HepG2 (cell line): ENCODE data around the gene ECSCR.

Experiments used
- KDM1A ChIP-seq: IDR thresholded peaks from 2 replicates; pipeline ENCODE4 v1.6.1; 2016; ENCODE audit warnings: missing compliant biosample characterization
- POLR2A ChIP-seq, 2 experiments: IDR thresholded peaks; 2 replicates each; pipeline ENCODE4 v1.6.1; 2011; ENCODE audit warnings: low read depth in 2 of 2, low read length in 2 of 2, mild to moderate bottlenecking in 1 of 2, moderate library complexity in 1 of 2; ENCODE audit not compliant: insufficient read depth in 1 of 2
- RARG ChIP-seq: sonication (generic); formaldehyde crosslinking; IDR thresholded peaks from 2 replicates; pipeline ENCODE4 v1.4.0; 2020; ENCODE audit warnings: low read depth, mild to moderate bottlenecking, missing genetic modification reagents
- ZBTB1 ChIP-seq: sonication (generic); formaldehyde crosslinking; IDR thresholded peaks from 2 replicates; pipeline ENCODE4 v1.4.0; 2020; ENCODE audit warnings: missing genetic modification reagents, borderline replicate concordance
- TF ChIP-seq, protein P1 (sequence below): sonication (generic); formaldehyde crosslinking; IDR thresholded peaks from 2 replicates; pipeline ENCODE4 v1.9.0; 2021; ENCODE audit warnings: missing genetic modification reagents, borderline replicate concordance
- TF ChIP-seq, protein P2 (sequence below): sonication (generic); formaldehyde crosslinking; IDR thresholded peaks from 2 replicates; pipeline ENCODE4 v1.5.0; 2020; ENCODE audit warnings: missing genetic modification reagents
- TF ChIP-seq, protein P3 (sequence below): sonication (generic); formaldehyde crosslinking; IDR thresholded peaks from 2 replicates; pipeline ENCODE4 v1.5.0; 2020; ENCODE audit warnings: mild to moderate bottlenecking, missing genetic modification reagents, moderate library complexity

DNA sequence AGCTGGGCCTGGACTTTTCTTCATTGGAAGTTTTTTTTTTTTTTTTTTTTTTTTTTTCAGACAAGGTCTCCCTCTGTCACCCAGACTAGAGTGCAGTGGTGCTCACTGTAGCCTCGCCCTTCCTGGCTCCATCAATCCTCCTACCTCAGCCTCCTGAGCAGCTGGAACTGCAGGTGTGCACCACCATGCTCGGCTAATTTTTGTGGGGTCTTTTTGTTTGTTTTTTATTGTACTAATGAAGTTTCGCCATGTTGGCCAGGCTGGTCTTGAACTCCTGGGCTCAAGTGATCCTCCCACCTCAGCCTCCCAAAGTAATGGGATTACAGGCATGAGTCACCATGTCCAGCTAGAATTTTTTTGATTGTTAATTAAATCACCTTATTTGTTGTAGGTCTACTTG, 26.9 kb downstream of the ECSCR start:
- TF ChIP-seq POLR2A (IDR thresholded peaks at IDR 0.05; ENCODE audit: insufficient read depth in 1 of 2, low read depth in 2 of 2, low read length in 2 of 2), result no peak
- TF ChIP-seq ZBTB1, result no peak
- TF ChIP-seq KDM1A, result no peak
- TF ChIP-seq, protein P1, sequence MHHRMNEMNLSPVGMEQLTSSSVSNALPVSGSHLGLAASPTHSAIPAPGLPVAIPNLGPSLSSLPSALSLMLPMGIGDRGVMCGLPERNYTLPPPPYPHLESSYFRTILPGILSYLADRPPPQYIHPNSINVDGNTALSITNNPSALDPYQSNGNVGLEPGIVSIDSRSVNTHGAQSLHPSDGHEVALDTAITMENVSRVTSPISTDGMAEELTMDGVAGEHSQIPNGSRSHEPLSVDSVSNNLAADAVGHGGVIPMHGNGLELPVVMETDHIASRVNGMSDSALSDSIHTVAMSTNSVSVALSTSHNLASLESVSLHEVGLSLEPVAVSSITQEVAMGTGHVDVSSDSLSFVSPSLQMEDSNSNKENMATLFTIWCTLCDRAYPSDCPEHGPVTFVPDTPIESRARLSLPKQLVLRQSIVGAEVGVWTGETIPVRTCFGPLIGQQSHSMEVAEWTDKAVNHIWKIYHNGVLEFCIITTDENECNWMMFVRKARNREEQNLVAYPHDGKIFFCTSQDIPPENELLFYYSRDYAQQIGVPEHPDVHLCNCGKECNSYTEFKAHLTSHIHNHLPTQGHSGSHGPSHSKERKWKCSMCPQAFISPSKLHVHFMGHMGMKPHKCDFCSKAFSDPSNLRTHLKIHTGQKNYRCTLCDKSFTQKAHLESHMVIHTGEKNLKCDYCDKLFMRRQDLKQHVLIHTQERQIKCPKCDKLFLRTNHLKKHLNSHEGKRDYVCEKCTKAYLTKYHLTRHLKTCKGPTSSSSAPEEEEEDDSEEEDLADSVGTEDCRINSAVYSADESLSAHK, result no peak
- TF ChIP-seq, protein P2, sequence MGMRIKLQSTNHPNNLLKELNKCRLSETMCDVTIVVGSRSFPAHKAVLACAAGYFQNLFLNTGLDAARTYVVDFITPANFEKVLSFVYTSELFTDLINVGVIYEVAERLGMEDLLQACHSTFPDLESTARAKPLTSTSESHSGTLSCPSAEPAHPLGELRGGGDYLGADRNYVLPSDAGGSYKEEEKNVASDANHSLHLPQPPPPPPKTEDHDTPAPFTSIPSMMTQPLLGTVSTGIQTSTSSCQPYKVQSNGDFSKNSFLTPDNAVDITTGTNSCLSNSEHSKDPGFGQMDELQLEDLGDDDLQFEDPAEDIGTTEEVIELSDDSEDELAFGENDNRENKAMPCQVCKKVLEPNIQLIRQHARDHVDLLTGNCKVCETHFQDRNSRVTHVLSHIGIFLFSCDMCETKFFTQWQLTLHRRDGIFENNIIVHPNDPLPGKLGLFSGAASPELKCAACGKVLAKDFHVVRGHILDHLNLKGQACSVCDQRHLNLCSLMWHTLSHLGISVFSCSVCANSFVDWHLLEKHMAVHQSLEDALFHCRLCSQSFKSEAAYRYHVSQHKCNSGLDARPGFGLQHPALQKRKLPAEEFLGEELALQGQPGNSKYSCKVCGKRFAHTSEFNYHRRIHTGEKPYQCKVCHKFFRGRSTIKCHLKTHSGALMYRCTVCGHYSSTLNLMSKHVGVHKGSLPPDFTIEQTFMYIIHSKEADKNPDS (CRISPR knock-in tag), result no peak
- no peak for TF ChIP-seq RARG (CRISPR knock-in tag)
- TF ChIP-seq, protein P3, sequence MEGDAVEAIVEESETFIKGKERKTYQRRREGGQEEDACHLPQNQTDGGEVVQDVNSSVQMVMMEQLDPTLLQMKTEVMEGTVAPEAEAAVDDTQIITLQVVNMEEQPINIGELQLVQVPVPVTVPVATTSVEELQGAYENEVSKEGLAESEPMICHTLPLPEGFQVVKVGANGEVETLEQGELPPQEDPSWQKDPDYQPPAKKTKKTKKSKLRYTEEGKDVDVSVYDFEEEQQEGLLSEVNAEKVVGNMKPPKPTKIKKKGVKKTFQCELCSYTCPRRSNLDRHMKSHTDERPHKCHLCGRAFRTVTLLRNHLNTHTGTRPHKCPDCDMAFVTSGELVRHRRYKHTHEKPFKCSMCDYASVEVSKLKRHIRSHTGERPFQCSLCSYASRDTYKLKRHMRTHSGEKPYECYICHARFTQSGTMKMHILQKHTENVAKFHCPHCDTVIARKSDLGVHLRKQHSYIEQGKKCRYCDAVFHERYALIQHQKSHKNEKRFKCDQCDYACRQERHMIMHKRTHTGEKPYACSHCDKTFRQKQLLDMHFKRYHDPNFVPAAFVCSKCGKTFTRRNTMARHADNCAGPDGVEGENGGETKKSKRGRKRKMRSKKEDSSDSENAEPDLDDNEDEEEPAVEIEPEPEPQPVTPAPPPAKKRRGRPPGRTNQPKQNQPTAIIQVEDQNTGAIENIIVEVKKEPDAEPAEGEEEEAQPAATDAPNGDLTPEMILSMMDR (CRISPR knock-in tag), result no peak
